Stimulated activated CD4-positive, alpha-beta T cell treated with anti-CD3 and anti-CD28 coated beads, Interleukin-4, amount 100 ng/mL, for 48 hours (primary cell): Measurements from ENCODE around the gene METRN.
A peak's percentile ranks its signal among the peaks of the same experiment; 100 is the strongest.

Experiments used
- DNase-seq, 2 donors: peaks; one replicate each; pipeline ENCODE4 v3.0.0-alpha.2; 2020; ENCODE audit warnings: low read depth in 2 of 2

Gene METRN

GRCh38 chr16:709566-710499 lies 5.1 kb upstream of the METRN start:
- DNase-seq, result no peak

- DNase-seq, result no peak
Measured at GRCh38 chr16:710500-711075, 4.3 kb upstream of the METRN start.

GRCh38 chr16:711084-711483 lies 3.8 kb upstream of the METRN start:
- no peak for DNase-seq

GRCh38 chr16:711548-712320 lies 3.2 kb upstream of the METRN start:
- peak; percentile 71 to 73 for DNase-seq

- DNase-seq, result peak; percentile 59 to 68
Measured at GRCh38 chr16:712740-713250, 2.1 kb upstream of the METRN start.

GRCh38 chr16:714079-714478 lies 839 bp upstream of the METRN start:
- no peak for DNase-seq

GRCh38 chr16:715477-716199 lies 720 bp downstream of the METRN start:
- DNase-seq, result no peak

- no peak for DNase-seq
Measured at GRCh38 chr16:716200-716568, 1.3 kb downstream of the METRN start.

- no peak for DNase-seq
Measured at GRCh38 chr16:716768-717325, 1.9 kb downstream of the METRN start.

- no peak for DNase-seq
Measured at GRCh38 chr16:717450-718245, 2.7 kb downstream of the METRN start.

GRCh38 chr16:718389-718788 lies 3.5 kb downstream of the METRN start:
- DNase-seq, result no peak

GRCh38 chr16:718922-719321 lies 4.0 kb downstream of the METRN start:
- no peak for DNase-seq

GRCh38 chr16:719815-720446 lies 5.0 kb downstream of the METRN start:
- no peak for DNase-seq

- DNase-seq, result no peak
Measured at GRCh38 chr16:720447-720989, 5.6 kb downstream of the METRN start.

GRCh38 chr16:720990-721764 lies 6.3 kb downstream of the METRN start, which contains the start of gene ANTKMT:
Gene ANTKMT, plus strand, starts transcription at chr16:721146. Its CDS starts 129 bp downstream, at chr16:721275.
- peak; percentile 66 to 78 for DNase-seq

- DNase-seq, result no peak
Measured at GRCh38 chr16:721765-722540, 7.0 kb downstream of the METRN start.

- no peak for DNase-seq
Measured at GRCh38 chr16:722835-723633, 8.1 kb downstream of the METRN start.
